Fibroblast of skin of right biceps (primary cell): ENCODE results near the gene WFIKKN1.

Experiments used
- DNase-seq: peaks from one replicate; pipeline ENCODE4 v3.0.0-alpha.2; 2013

The WFIKKN1 gene

GRCh38 chr16:675884-676564, 45.2 kb downstream of the WFIKKN1 start:
- DNase-seq, result no peak

GRCh38 chr16:676565-676902, 45.7 kb downstream of the WFIKKN1 start:
- no peak for DNase-seq

GRCh38 chr16:676913-677312, 46.1 kb downstream of the WFIKKN1 start:
- no peak for DNase-seq

- DNase-seq, result no peak
Measured at GRCh38 chr16:677316-678190, 46.8 kb downstream of the WFIKKN1 start.

- DNase-seq, result no peak
Measured at GRCh38 chr16:678209-678857, 47.5 kb downstream of the WFIKKN1 start.

GRCh38 chr16:678858-679813, 48.4 kb downstream of the WFIKKN1 start:
- DNase-seq, result peak; percentile 65

DNA sequence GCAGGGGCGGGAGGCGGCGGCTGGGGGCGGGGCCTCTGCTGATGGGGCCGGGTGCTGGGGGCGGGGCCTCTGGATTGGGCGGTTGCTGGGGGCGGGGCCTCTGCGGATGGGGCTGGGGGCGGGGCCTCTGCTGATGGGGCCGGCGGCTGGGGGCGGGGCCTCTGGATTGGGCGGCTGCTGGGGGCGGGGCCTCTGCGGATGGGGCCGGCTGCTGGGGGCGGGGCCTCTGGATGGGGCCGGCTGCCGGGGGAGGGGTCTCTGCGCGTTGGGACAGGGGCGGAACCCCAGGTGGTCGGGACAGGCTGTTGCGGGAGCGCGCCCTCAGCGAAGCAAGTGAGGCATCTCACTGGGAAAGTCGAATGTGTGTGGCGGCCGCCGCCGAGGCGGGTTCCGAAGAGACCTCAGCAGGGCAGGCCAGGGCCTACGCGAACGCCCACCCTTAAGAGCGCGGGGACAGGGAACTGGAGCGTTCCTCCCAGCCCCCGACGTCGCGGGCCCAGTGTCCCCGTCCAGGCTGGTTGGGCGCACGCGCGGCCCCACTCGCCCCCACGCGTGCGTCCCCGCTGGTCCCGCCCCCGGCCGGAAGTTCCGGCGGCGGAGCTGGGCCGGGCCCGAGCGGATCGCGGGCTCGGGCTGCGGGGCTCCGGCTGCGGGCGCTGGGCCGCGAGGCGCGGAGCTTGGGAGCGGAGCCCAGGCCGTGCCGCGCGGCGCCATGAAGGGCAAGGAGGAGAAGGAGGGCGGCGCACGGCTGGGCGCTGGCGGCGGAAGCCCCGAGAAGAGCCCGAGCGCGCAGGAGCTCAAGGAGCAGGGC, 49.2 kb downstream of the WFIKKN1 start, which contains the start of gene STUB1:
TSS of gene STUB1 (plus strand) at position 597 of the 811 bp plus-strand sequence. CDS start at position 713, 116 bp downstream.
- DNase-seq, result peak; percentile 85

DNA sequence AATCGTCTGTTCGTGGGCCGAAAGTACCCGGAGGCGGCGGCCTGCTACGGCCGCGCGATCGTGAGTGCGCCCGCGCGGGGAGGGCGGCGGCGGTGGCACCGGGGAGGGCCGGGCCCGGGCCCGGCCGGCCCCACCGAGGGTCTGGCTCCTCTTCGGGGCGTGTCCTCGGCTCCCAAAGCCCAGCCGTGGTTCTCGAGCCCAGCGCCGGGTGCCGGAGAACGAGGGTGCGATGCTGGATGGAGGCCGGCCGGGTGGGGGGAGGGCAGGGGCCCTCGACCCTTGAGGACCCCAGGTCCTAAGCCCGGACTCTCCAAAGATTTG, 49.8 kb downstream of the WFIKKN1 start:
- DNase-seq, result no peak

- peak; percentile 30 for DNase-seq
Measured at GRCh38 chr16:680967-681745, 50.4 kb downstream of the WFIKKN1 start.

- no peak for DNase-seq
Measured at GRCh38 chr16:681746-682427, 51.1 kb downstream of the WFIKKN1 start.

- DNase-seq, result no peak
Measured at GRCh38 chr16:682493-683395, 52.0 kb downstream of the WFIKKN1 start.

GRCh38 chr16:683396-684070, 52.7 kb downstream of the WFIKKN1 start:
- DNase-seq, result no peak
